GM23248 (cell line): ENCODE measurements around the gene NKRF. TPM values are rescaled to one million over a fixed set of nuclear protein-coding genes. Genes with fewer than 3 reads are reported as not detected.

Experiments
- DNase-seq: peaks from one replicate; pipeline ENCODE4 v3.0.0-alpha.2; 2015
- H2AFZ ChIP-seq: fragments of 200-600 bp; sonication (generic); 2 replicates; pipeline ENCODE4 v1.6.1; 2016; ENCODE audit warnings: antibody characterized with exemption
- H3F3A ChIP-seq: fragments of 200-600 bp; sonication (generic); 2 replicates; pipeline ENCODE4 v1.6.1; 2016; ENCODE audit warnings: mild to moderate bottlenecking, antibody characterized with exemption, mixed run types; ENCODE audit not compliant: insufficient read depth
- H3K27ac ChIP-seq: fragments of 200-600 bp; sonication (generic); 2 replicates; pipeline ENCODE4 v1.5.1; 2016; ENCODE audit warnings: mild to moderate bottlenecking
- H3K27me3 ChIP-seq: fragments of 200-600 bp; sonication (generic); replicated peaks from 2 replicates; pipeline ENCODE4 v1.6.1; 2016; ENCODE audit warnings: mild to moderate bottlenecking; ENCODE audit not compliant: insufficient read depth
- H3K36me3 ChIP-seq: fragments of 200-600 bp; sonication (generic); 2 replicates; pipeline ENCODE4 v1.6.1; 2016; ENCODE audit warnings: low read depth, mild to moderate bottlenecking
- H3K4me1 ChIP-seq: fragments of 200-600 bp; sonication (generic); 2 replicates; pipeline ENCODE4 v1.6.1; 2016; ENCODE audit warnings: mild to moderate bottlenecking; ENCODE audit not compliant: insufficient read depth
- H3K4me2 ChIP-seq: fragments of 200-600 bp; sonication (generic); one replicate; pipeline ENCODE4 v1.6.1; 2016; ENCODE audit warnings: mild to moderate bottlenecking; ENCODE audit not compliant: unreplicated experiment
- H3K4me3 ChIP-seq: fragments of 200-600 bp; sonication (generic); 2 replicates; pipeline ENCODE4 v1.5.1; 2016; ENCODE audit warnings: mild to moderate bottlenecking
- H3K79me2 ChIP-seq: fragments of 200-600 bp; sonication (generic); 2 replicates; pipeline ENCODE4 v1.6.1; 2016; ENCODE audit warnings: mild to moderate bottlenecking; ENCODE audit not compliant: insufficient read depth
- H3K9ac ChIP-seq: fragments of 200-600 bp; sonication (generic); 2 replicates; pipeline ENCODE4 v1.6.1; 2016; ENCODE audit warnings: mild to moderate bottlenecking
- H3K9me2 ChIP-seq: fragments of 200-600 bp; sonication (generic); 2 replicates; pipeline ENCODE4 v1.6.1; 2016; ENCODE audit warnings: mixed run types, mild to moderate bottlenecking, moderate library complexity; ENCODE audit not compliant: insufficient read depth
- H3K9me3 ChIP-seq: fragments of 200-600 bp; sonication (generic); one replicate; pipeline ENCODE4 v1.6.1; 2017; ENCODE audit warnings: low read depth
- H4K20me1 ChIP-seq: fragments of 200-600 bp; sonication (generic); 2 replicates; pipeline ENCODE4 v1.6.0; 2016; ENCODE audit not compliant: insufficient read depth
- EZH2 ChIP-seq: fragments of 200-600 bp; sonication (generic); IDR thresholded peaks from 2 replicates; pipeline ENCODE4 v1.6.1; 2018; ENCODE audit warnings: antibody characterized with exemption, mild to moderate bottlenecking; ENCODE audit not compliant: insufficient read depth, poor library complexity, severe bottlenecking
- EZH2phosphoT487 ChIP-seq: fragments of 200-600 bp; sonication (generic); IDR thresholded peaks from 2 replicates; pipeline ENCODE4 v1.6.1; 2018; ENCODE audit warnings: antibody characterized with exemption, moderate library complexity, mild to moderate bottlenecking, low read depth; ENCODE audit not compliant: insufficient read depth
- WGBS, 2 experiments: methylation state at CpG; one replicate each; pipeline ENCODE4 v1.1.6; 2015 to 2017; ENCODE audit warnings: low lambda C conversion rate in 2 of 2, low coverage in 1 of 2; ENCODE audit errors: missing lambda C conversion rate in 2 of 2; 5-methylcytosine and 5-hydroxymethylcytosine counted together
- in situ Hi-C: fragments of 300-500 bp; cut with MboI; formaldehyde crosslinking; loops from 2 replicates; pipeline ENCODE4 v1.15.0; 2020
- polyA plus RNA-seq: library from polyadenylated mRNA; unstranded; fragments of >200 nt; fragmentation: Nextera tagmentation; extraction: Ambion mirVana; gene quantifications from 2 replicates; pipeline ENCODE4 v1.2.1, GENCODE V29; 2016
- total RNA-seq: library from RNA; depleted of rRNA; stranded (reverse); fragments of >200 nt; shearing (Covaris generic); gene quantifications from 2 replicates; pipeline ENCODE4 v1.2.3, GENCODE V29; 2014

Gene NKRF
- total and polyA plus RNA-seq, 2 experiments from 2014 or later: 3.3 to 3.8 TPM

DNA sequence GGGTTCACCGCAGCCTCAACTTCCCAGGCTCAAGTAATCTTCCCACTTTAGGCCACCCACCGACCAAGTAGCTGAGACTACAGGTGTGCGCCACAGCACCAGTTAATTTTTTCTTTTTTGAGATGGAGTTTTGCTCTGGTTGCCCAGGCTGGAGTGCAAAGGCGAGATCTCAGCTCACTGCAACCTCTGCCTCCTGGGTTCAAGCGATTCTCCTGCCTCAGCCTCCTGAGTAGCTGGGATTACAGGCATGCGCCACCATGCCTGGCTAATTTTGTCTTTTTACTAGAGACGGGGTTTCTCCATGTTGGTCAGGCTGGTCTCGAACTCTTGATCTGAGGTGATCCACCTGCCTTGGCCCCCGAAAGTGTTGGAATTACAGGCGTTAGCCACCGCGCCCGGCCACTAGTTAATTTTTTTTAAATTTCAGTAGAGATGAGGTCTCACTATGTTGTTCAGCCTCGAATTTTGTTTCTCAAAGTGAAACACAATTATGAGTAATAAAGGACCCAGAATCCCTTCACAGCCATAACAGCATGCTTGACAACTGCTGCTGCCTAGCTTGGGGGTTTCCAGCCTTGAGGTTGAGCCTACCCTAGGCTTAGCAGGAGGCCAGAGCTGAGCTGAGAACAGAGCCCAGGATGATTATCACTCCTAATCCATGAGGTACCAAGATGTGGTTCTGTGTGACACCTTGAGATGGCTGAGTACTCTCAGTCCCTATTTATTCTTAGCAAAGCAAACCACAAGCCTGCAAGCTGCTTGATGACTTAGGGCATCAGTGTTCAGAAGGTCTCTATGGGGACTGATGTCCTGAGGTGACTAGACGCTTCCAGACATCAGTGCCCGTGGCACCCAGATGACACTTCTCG lies 41.6 kb upstream of the NKRF start:
- Histone ChIP-seq H3K4me2 (no peak overlapping the region), H3K9me2 (no peaks in the 10 kb centered on the region), H3K4me1 (no peaks in the 10 kb centered on the region), H3K79me2 (no peaks in the 10 kb centered on the region), H3K9me3 (no peaks in the 10 kb centered on the region), H3K36me3 (no peaks in the 10 kb centered on the region), H2AFZ (no peak overlapping the region), H3K9ac (no peak overlapping the region), H3K4me3 (no peak overlapping the region), H3F3A (no peaks in the 10 kb centered on the region), H4K20me1 (no peaks in the 10 kb centered on the region), H3K27me3 (no peaks in the 10 kb centered on the region), H3K27ac (no peak overlapping the region)
- no peak for DNase-seq
- TF ChIP-seq EZH2phosphoT487 (no peak), EZH2 (no peak)
- in situ Hi-C loops: no loop called here
- 97 to 99% methylated on average over 13 to 15 of the region's 17 CpGs for WGBS, 2 experiments

DNA sequence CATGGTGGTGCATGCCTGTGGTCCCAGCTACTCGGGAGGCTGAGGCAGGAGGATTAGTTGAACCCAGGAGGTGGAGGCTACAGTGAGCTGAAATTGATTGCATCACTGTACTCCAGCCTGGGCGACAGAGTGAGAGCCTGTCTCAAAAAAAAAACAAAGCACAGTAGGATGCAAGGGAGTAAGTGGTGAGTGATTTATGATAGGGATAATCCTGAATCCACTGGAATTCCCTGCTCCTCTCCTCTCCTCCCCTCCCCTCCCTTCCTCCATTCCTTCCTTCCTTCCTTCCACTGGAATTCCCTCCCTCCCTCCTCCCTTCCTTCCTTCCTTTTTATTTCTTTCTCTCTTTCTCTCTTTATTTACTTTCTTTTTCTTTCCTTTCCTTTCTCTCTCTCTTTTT lies 40.9 kb upstream of the NKRF start:
- Histone ChIP-seq H3K9me2 (no peaks in the 10 kb centered on the region), H3K36me3 (no peaks in the 10 kb centered on the region), H3K4me1 (no peaks in the 10 kb centered on the region), H3K27ac (no peak overlapping the region), H3K9ac (no peak overlapping the region), H3K79me2 (no peaks in the 10 kb centered on the region), H3K27me3 (no peaks in the 10 kb centered on the region), H4K20me1 (no peaks in the 10 kb centered on the region), H3K4me3 (no peak overlapping the region), H3K9me3 (no peaks in the 10 kb centered on the region), H3F3A (no peaks in the 10 kb centered on the region), H2AFZ (no peak overlapping the region), H3K4me2 (no peak overlapping the region)
- TF ChIP-seq EZH2phosphoT487 (no peak), EZH2 (no peak)
- no peak for DNase-seq
- WGBS, 2 experiments: 93 to 100% methylated on average over 1 to 2 of the region's 2 CpGs
- in situ Hi-C loops: no loop called here

DNA sequence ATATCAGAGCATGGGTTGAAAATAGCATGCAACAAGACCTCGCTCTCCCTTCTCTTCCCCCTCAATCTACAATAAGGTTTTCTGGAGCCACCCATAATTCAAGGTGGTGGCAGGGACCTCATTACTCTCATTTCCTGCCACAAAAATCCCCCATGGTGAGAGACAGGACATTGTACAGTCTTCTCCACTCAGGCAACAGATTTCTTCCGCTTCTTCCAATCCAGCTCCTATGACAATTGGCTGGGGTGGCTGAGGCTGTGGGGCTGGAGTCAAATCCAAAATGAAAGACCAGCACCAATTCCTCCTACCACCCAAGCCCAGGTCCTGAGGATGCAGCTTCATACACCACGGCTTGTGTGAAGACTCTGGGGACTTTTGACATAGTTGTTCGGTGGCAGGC lies 40.3 kb upstream of the NKRF start:
- Histone ChIP-seq H3K4me2 (no peak overlapping the region), H3K4me3 (no peak overlapping the region), H3K9me2 (no peaks in the 10 kb centered on the region), H4K20me1 (no peaks in the 10 kb centered on the region), H3K27me3 (no peaks in the 10 kb centered on the region), H3K9ac (no peak overlapping the region), H2AFZ (no peak overlapping the region), H3K79me2 (no peaks in the 10 kb centered on the region), H3K4me1 (no peaks in the 10 kb centered on the region), H3K9me3 (no peaks in the 10 kb centered on the region), H3K36me3 (no peaks in the 10 kb centered on the region), H3F3A (no peaks in the 10 kb centered on the region), H3K27ac (no peak overlapping the region)
- DNase-seq: no peak
- in situ Hi-C loops: no loop called here
- TF ChIP-seq EZH2 (no peak), EZH2phosphoT487 (no peak)
- 92 to 97% methylated on average over 3 to 4 of the region's 4 CpGs for WGBS, 2 experiments

DNA sequence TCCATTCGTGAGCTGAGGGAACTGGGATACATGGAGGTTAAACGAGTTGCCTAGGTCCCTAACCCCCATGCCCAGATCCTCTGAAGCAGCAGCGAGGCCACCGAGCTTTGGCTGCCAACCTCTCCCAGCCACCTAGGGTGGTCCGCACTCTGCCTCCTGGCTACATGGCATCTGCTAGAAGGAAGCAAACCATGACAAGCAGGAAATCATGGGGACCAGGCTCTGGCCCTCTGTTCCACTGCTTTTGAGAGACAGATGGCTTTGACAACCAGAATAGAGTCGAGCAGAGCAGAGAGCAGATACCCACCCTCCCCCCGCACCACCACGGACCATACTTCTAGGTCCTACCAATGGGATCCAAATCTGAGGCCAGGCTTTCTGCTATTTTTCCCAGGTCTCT lies 37.5 kb upstream of the NKRF start:
- in situ Hi-C loops: no loop called here
- Histone ChIP-seq H4K20me1 (no peaks in the 10 kb centered on the region), H3K79me2 (no peaks in the 10 kb centered on the region), H3K9me2 (no peaks in the 10 kb centered on the region), H3K27me3 (no peaks in the 10 kb centered on the region), H3K27ac (no peak overlapping the region), H3K4me1 (no peaks in the 10 kb centered on the region), H3F3A (no peaks in the 10 kb centered on the region), H3K36me3 (no peaks in the 10 kb centered on the region), H3K9me3 (no peaks in the 10 kb centered on the region), H3K9ac (no peak overlapping the region), H2AFZ (no peak overlapping the region), H3K4me2 (no peak overlapping the region), H3K4me3 (no peak overlapping the region)
- 74 to 78% methylated on average over 7 to 8 of the region's 8 CpGs for WGBS, 2 experiments
- DNase-seq: no peak
- TF ChIP-seq EZH2: no peak
- TF ChIP-seq EZH2phosphoT487: no peak
